DND-41 (cell line): ENCODE results near the gene SNAP25.

ENCODE experiments used
- EZH2 ChIP-seq: IDR thresholded peaks from 3 replicates; pipeline ENCODE4 v1.6.1; 2012; ENCODE audit warnings: borderline replicate concordance, low read depth, mild to moderate bottlenecking, moderate library complexity, low read length, inconsistent platforms; ENCODE audit not compliant: severe bottlenecking
- TF ChIP-seq, protein P1 (sequence below): IDR thresholded peaks from 2 replicates; pipeline ENCODE4 v1.5.1; 2012; ENCODE audit warnings: borderline replicate concordance, low read length, moderate library complexity, mild to moderate bottlenecking; ENCODE audit not compliant: poor library complexity, severe bottlenecking; ENCODE audit errors: extremely low read depth

DNA sequence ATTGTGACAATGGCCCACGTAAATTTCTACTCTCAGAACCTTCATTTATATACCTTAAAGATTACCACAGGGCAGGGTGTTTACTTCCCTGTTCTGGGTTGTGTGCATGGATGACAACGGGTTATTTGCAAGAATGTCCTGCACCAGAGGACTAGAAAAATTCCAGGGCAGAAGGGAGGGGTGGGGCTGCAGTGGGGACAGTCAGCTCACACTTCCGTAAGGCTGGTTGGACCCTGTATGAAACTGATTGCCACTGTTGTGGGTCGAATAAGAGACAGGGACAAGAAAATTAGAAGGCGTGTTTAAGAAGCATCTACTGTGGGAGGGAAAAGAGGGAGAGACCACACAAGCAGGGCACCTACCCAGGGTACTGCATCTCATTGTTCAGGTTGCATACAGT, 96.5 kb downstream of the SNAP25 start:
- TF ChIP-seq, protein P1, sequence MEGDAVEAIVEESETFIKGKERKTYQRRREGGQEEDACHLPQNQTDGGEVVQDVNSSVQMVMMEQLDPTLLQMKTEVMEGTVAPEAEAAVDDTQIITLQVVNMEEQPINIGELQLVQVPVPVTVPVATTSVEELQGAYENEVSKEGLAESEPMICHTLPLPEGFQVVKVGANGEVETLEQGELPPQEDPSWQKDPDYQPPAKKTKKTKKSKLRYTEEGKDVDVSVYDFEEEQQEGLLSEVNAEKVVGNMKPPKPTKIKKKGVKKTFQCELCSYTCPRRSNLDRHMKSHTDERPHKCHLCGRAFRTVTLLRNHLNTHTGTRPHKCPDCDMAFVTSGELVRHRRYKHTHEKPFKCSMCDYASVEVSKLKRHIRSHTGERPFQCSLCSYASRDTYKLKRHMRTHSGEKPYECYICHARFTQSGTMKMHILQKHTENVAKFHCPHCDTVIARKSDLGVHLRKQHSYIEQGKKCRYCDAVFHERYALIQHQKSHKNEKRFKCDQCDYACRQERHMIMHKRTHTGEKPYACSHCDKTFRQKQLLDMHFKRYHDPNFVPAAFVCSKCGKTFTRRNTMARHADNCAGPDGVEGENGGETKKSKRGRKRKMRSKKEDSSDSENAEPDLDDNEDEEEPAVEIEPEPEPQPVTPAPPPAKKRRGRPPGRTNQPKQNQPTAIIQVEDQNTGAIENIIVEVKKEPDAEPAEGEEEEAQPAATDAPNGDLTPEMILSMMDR, result no peak
- TF ChIP-seq EZH2, result no peak
